CD4-positive, alpha-beta memory T cell (primary cell): Measurements from ENCODE around the gene GRK6. TPM values are rescaled to one million over a fixed set of nuclear protein-coding genes. Genes with fewer than 3 reads are reported as not detected.

Source experiments
- CTCF ChIA-PET: fragments of 350-600 bp; sonication (Branson Sonifier 250); formaldehyde crosslinking; loops from one replicate; lab custom pipeline; 2021; ENCODE audit warnings: inconsistent platforms; ENCODE audit not compliant: partially characterized antibody; lab: Charles Lee
- POLR2A ChIA-PET: fragments of 350-600 bp; sonication (Branson Sonifier 250); formaldehyde crosslinking; loops from one replicate; lab custom pipeline; 2021; ENCODE audit not compliant: partially characterized antibody; lab: Charles Lee
- DNase-seq, 5 donors: peaks; one replicate each; pipeline versions ENCODE4 v3.0.0 to v3.0.0-alpha.2; 2020 to 2022; ENCODE audit warnings: mixed read lengths in 1 of 5
- H3K27ac ChIP-seq: one replicate; pipeline ENCODE4 v1.7.0; 2013; ENCODE audit warnings: low read depth, low read length
- H3K27me3 ChIP-seq: 2 replicates; pipeline ENCODE4 v1.7.0; 2013; ENCODE audit warnings: mild to moderate bottlenecking, low read length, moderate library complexity; ENCODE audit not compliant: insufficient read depth
- H3K36me3 ChIP-seq: 2 replicates; pipeline ENCODE4 v1.7.0; 2013; ENCODE audit warnings: mild to moderate bottlenecking, low read length, moderate library complexity; ENCODE audit not compliant: insufficient read depth
- H3K4me1 ChIP-seq: 2 replicates; pipeline ENCODE4 v1.7.0; 2013; ENCODE audit warnings: mild to moderate bottlenecking, low read length, moderate library complexity; ENCODE audit not compliant: insufficient read depth
- H3K4me3 ChIP-seq, 2 donors: one replicate each; pipeline ENCODE4 v1.7.0; 2013; ENCODE audit warnings: low read length in 2 of 2, mild to moderate bottlenecking in 1 of 2
- H3K9me3 ChIP-seq, 2 donors: one replicate each; pipeline ENCODE4 v1.7.0; 2013; ENCODE audit warnings: low read length in 2 of 2, control low read depth in 1 of 2; ENCODE audit not compliant: control insufficient read depth in 1 of 2
- H3K27ac Mint-ChIP-seq, 7 donors: one replicate each; pipeline ENCODE4 v1.8.0; 2020 to 2021; ENCODE audit warnings: mixed read lengths in 7 of 7, mild to moderate bottlenecking in 6 of 7, inconsistent platforms in 3 of 7, moderate library complexity in 3 of 7
- H3K27me3 Mint-ChIP-seq, 2 donors: one replicate each; pipeline ENCODE4 v1.8.0; 2020 to 2021; ENCODE audit warnings: mixed read lengths in 2 of 2
- H3K36me3 Mint-ChIP-seq, 2 donors: one replicate each; pipeline ENCODE4 v1.8.0; 2020 to 2021; ENCODE audit warnings: mixed read lengths in 2 of 2, inconsistent platforms in 1 of 2, mild to moderate bottlenecking in 1 of 2
- H3K4me1 Mint-ChIP-seq, 4 donors: one replicate each; pipeline ENCODE4 v1.8.0; 2020 to 2021; ENCODE audit warnings: mixed read lengths in 4 of 4, mild to moderate bottlenecking in 1 of 4
- H3K4me3 Mint-ChIP-seq, 8 donors: one replicate each; pipeline ENCODE4 v1.8.0; 2020 to 2021; ENCODE audit warnings: mixed read lengths in 8 of 8, mild to moderate bottlenecking in 7 of 8, moderate library complexity in 6 of 8, inconsistent platforms in 3 of 8
- H3K9me3 Mint-ChIP-seq, 8 donors: one replicate each; pipeline ENCODE4 v1.8.0; 2020 to 2021; ENCODE audit warnings: mixed read lengths in 8 of 8, mild to moderate bottlenecking in 5 of 8, inconsistent platforms in 3 of 8, moderate library complexity in 1 of 8
- intact Hi-C: fragments of 100-400 bp; cut with micrococcal nuclease; formaldehyde crosslinking; loops from one replicate; pipeline ENCODE4 v1.15.1; 2023
- polyA plus RNA-seq, 2 donors: library from polyadenylated mRNA; unstranded; fragments of 300-500 nt; fragmentation: Illumina TruSeq; gene quantifications; one replicate each; pipeline ENCODE4 v1.2.3, GENCODE V29; 2021
- total RNA-seq, 2 experiments: library from RNA; stranded (reverse); gene quantifications; one replicate each; pipeline ENCODE4 v1.2.3, GENCODE V29; 2021

Gene GRK6
- total and polyA plus RNA-seq, 4 experiments from 2014 or later: 72.4 to 203 (median 190) TPM

DNA sequence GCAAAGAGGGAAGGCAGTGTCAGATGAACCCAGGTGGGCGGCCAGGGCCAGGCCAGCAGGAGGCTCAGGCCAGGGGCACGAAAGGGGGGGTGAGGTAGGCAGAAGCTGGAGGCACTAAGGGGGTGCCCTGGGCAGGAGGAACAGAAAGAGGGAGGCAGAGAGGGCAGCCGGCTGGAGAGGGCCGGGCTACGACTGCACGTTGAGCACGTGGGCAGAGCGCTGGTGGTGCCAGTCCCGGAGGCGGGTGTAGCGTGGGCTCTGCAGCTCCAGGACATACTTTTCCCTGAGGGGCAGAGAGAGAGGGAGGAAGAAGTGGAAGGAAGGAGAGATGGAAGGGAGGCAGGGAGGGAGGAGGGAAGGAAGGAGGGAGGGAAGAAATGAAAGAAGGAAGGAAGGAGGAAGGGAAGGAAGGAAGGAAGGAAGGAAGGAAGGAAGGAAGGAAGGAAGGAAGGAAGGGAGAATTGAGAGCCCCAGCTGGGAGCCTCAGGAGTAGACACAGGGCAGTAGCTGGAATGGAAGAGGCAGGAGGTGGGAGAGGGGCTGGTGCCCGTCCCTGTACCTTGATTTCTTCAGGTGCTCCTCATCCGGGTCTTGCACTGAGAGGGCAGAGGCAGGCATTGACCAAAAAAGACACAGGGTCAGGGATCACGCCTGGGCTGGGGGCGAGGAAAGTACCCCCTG lies 64.0 kb downstream of the GRK6 start:
- H3K4me3 ChIP-seq: no peak overlapping the region
- intact Hi-C loops: no loop called here
- Mint-ChIP-seq H3K36me3 (peaks cover 0 to 5% of the 10 kb centered on the region in 2 donors), H3K27ac (peak overlapping the region in 1 of 7 donors; percentile 29), H3K4me1 (peaks cover 0 to 3% (median 0%) of the 10 kb centered on the region in 4 donors), H3K4me3 (no peak overlapping the region), H3K9me3 (peaks cover 0 to 2% (median 0%) of the 10 kb centered on the region in 8 donors), H3K27me3 (no peaks in the 10 kb centered on the region)
- H3K36me3 ChIP-seq: no peaks in the 10 kb centered on the region
- H3K4me1 ChIP-seq: peaks cover 6% of the 10 kb centered on the region
- no peaks in the 10 kb centered on the region for H3K27me3 ChIP-seq
- ChIA-PET POLR2A (no interaction called here), CTCF (no interaction called here)
- H3K9me3 ChIP-seq: no peaks in the 10 kb centered on the region
- DNase-seq: no peak
- H3K27ac ChIP-seq: no peak overlapping the region

DNA sequence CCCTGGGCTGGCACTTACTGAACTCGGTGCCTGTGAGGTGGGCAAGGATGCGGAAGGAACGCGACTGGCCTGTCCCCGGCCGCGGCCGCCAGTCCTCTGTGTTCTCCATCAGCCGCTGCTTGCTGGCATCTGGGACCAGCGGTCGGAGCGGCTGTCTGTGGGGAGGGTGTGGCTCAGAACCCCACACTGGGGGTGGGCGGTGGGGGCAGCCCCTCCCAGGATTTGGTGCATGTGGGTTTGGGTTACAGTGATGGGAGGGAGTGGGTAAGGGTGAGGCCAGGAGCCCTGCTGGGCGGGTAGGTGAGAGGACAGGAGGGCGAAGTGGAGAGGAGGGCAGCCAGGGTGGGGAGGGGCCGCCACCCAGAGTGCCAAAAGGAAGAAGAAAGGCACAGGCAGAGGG lies 64.5 kb downstream of the GRK6 start:
- POLR2A ChIA-PET: no interaction called here

DNA sequence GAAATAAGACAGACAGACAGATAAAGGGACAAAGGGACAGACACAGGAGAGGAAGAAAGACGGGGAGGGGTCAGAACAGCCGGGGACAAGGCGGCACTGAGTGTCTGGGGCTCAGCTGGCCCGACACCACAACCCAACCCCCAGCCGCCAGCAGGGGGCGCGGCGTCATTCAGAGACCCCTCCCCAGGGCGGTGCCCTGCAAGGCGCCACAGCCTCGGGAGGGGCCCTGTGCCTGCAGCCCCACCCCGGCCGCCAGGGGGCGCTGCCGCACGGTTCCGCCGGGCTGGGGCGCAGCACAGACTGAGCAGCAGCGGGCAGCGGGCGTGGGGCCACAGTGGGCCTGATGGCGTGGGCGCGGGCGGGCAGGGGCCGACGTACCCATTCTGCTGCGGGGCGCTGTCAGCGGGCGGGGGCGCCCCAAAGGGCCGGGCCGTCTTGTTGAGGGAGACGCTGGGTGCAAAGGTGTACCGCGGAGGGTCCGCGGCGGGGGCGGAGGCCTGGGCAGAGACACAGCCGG lies 65.0 kb downstream of the GRK6 start:
- peaks cover 0 to 9% (median 5%) of the 10 kb centered on the region in 4 donors for H3K4me1 Mint-ChIP-seq
- H3K36me3 ChIP-seq: no peaks in the 10 kb centered on the region
- no peaks in the 10 kb centered on the region for H3K27me3 Mint-ChIP-seq
- peaks cover 0 to 5% of the 10 kb centered on the region in 2 donors for H3K36me3 Mint-ChIP-seq
- CTCF ChIA-PET: no interaction called here
- POLR2A ChIA-PET: no interaction called here
- no peak overlapping the region for H3K4me3 Mint-ChIP-seq
- peak in 1 of 5 donors; percentile 22 for DNase-seq
- H3K27ac Mint-ChIP-seq: no peak overlapping the region
- H3K4me1 ChIP-seq: peaks cover 6% of the 10 kb centered on the region
- H3K9me3 ChIP-seq: no peaks in the 10 kb centered on the region
- H3K27ac ChIP-seq: no peak overlapping the region
- H3K27me3 ChIP-seq: no peaks in the 10 kb centered on the region
- no peak overlapping the region for H3K4me3 ChIP-seq
- intact Hi-C loops: no loop called here
- peaks cover 0 to 2% (median 0%) of the 10 kb centered on the region in 8 donors for H3K9me3 Mint-ChIP-seq

More for the DNA sequence above, 64.5 kb downstream of the GRK6 start:
- CTCF ChIA-PET: no interaction called here
- intact Hi-C loops: no loop called here
- H3K27me3 Mint-ChIP-seq: no peaks in the 10 kb centered on the region
- H3K27ac ChIP-seq: no peak overlapping the region
- no peaks in the 10 kb centered on the region for H3K27me3 ChIP-seq
- peaks cover 6% of the 10 kb centered on the region for H3K4me1 ChIP-seq
- no peak overlapping the region for H3K4me3 Mint-ChIP-seq
- no peaks in the 10 kb centered on the region for H3K36me3 ChIP-seq
- peaks cover 0 to 5% (median 3%) of the 10 kb centered on the region in 4 donors for H3K4me1 Mint-ChIP-seq
- no peak overlapping the region for H3K27ac Mint-ChIP-seq
- DNase-seq: no peak
- H3K9me3 ChIP-seq: no peaks in the 10 kb centered on the region
- H3K36me3 Mint-ChIP-seq: peaks cover 0 to 5% of the 10 kb centered on the region in 2 donors
- peaks cover 0 to 2% (median 0%) of the 10 kb centered on the region in 8 donors for H3K9me3 Mint-ChIP-seq
- no peak overlapping the region for H3K4me3 ChIP-seq

DNA sequence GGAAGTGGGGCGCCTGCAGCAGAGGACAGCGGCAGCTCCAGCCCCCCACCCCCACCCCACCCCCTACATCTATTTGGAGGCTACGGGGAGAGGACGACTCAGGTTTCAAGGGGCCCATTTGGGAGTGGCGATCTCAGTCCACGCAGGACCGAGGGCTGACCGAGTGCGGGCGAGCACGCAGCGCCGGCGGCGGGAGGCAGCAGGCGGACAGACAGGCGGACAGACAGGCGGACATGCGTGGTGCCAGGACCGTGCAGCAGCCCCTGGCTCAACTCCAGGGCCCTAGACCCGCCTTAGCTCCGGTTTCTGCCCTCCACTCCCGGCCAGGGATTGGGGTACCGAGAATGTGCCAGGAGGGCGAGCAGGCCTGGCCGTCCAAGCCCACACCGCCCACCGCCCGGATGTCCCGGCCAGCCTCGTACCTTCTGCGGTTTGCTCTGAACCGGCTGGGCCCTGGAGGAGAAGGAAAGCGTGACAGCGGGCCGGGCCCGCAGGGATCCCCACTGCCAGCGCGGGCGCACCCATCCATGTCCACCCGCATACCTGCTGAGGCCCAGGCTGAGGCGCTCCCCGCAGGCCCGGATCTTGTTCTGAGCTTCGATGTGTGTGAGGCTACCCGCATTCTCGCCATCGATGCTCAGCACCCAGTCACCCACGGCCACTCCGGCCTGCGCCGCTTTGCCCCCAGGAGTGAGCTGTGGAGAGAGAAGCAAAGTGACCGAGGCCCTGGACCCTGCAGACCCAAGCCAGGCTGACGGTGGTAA lies 65.7 kb downstream of the GRK6 start:
- Mint-ChIP-seq H3K4me1 (peaks cover 0 to 9% (median 5%) of the 10 kb centered on the region in 4 donors), H3K36me3 (peaks cover 0 to 3% of the 10 kb centered on the region in 2 donors), H3K27ac (no peak overlapping the region), H3K9me3 (peaks cover 0 to 2% (median 0%) of the 10 kb centered on the region in 8 donors), H3K4me3 (no peak overlapping the region), H3K27me3 (no peaks in the 10 kb centered on the region)
- Histone ChIP-seq H3K4me1 (peaks cover 6% of the 10 kb centered on the region), H3K9me3 (no peaks in the 10 kb centered on the region), H3K4me3 (no peak overlapping the region), H3K36me3 (no peaks in the 10 kb centered on the region), H3K27me3 (no peaks in the 10 kb centered on the region), H3K27ac (no peak overlapping the region)
- POLR2A ChIA-PET: interaction anchor here (1.2 kb wide), 1 partner anchor 712 kb away, joined by 3 read pairs; the partner anchor contains the start of gene HNRNPAB
- DNase-seq: no peak
- CTCF ChIA-PET: interaction anchor here (1.0 to 2.4 kb wide), 7 partner anchors 9 to 103 kb away, joined by 3 to 10 read pairs (median 5); no protein-coding TSS in a partner anchor
- intact Hi-C loops: no loop called here

Other genes starting within 250 kb of the GRK6 start
- gene RAB24, start 123.0 kb upstream of the GRK6 start, total RNA-seq: 10 to 100 TPM; 19.8 to 20.5 TPM
- gene RAB24, start 123.0 kb upstream of the GRK6 start, polyA plus RNA-seq: 10 to 100 TPM; 13.3 to 16.0 TPM
- 10 to 100 TPM; 70.9 to 72.1 TPM for gene PRELID1, start 122.9 kb upstream of the GRK6 start, total RNA-seq
- gene PRELID1, start 122.9 kb upstream of the GRK6 start, polyA plus RNA-seq: 100 to 1,000 TPM; 209 to 229 TPM
- 10 to 100 TPM; 17.3 TPM for gene MXD3, start 114.8 kb upstream of the GRK6 start, total RNA-seq
- gene MXD3, start 114.8 kb upstream of the GRK6 start, polyA plus RNA-seq: 1 to 10 TPM in 1 of 2 donors, under 1 TPM in 1; 0.28 to 1.2 TPM
- 100 to 1,000 TPM; 114 to 123 TPM for gene LMAN2, start 75.0 kb upstream of the GRK6 start, total RNA-seq
- gene LMAN2, start 75.0 kb upstream of the GRK6 start, polyA plus RNA-seq: 100 to 1,000 TPM; 223 to 322 TPM
- 100 to 1,000 TPM; 167 to 168 TPM for gene RGS14, start 68.8 kb upstream of the GRK6 start, total RNA-seq
- 10 to 100 TPM; 62.3 to 96.7 TPM for gene RGS14, start 68.8 kb upstream of the GRK6 start, polyA plus RNA-seq
- under 1 TPM in 1 of 2 experiments, not detected in 1; 0.11 TPM for gene SLC34A1, start 42.2 kb upstream of the GRK6 start, total RNA-seq
- not detected for gene SLC34A1, start 42.2 kb upstream of the GRK6 start, polyA plus RNA-seq
- not detected for gene PFN3, start 26.0 kb upstream of the GRK6 start, total RNA-seq
- gene PFN3, start 26.0 kb upstream of the GRK6 start, polyA plus RNA-seq: not detected
- not detected for gene F12, start 17.1 kb upstream of the GRK6 start, total RNA-seq
- gene F12, start 17.1 kb upstream of the GRK6 start, polyA plus RNA-seq: 1 to 10 TPM; 2.0 to 2.4 TPM
- 1 to 10 TPM; 5.2 to 7.2 TPM for gene PRR7, start 20.1 kb downstream of the GRK6 start, total RNA-seq
- gene PRR7, start 20.1 kb downstream of the GRK6 start, polyA plus RNA-seq: 10 to 100 TPM; 14.3 to 17.8 TPM
- gene DBN1, start 47.0 kb downstream of the GRK6 start, total RNA-seq: 1 to 10 TPM in 1 of 2 experiments, under 1 TPM in 1; 0.99 to 1.2 TPM
- under 1 TPM in 1 of 2 donors, not detected in 1; 0.49 TPM for gene DBN1, start 47.0 kb downstream of the GRK6 start, polyA plus RNA-seq
- 1 to 10 TPM; 5.8 to 7.3 TPM for gene PDLIM7, start 70.9 kb downstream of the GRK6 start, total RNA-seq
- 1 to 10 TPM; 3.3 to 3.5 TPM for gene PDLIM7, start 70.9 kb downstream of the GRK6 start, polyA plus RNA-seq
- 1 to 10 TPM; 3.7 to 3.9 TPM for gene DOK3, start 83.2 kb downstream of the GRK6 start, total RNA-seq
- under 1 TPM in 1 of 2 donors, not detected in 1; 0.69 TPM for gene DOK3, start 83.2 kb downstream of the GRK6 start, polyA plus RNA-seq
- 10 to 100 TPM; 72.9 to 80.3 TPM for gene DDX41, start 90.3 kb downstream of the GRK6 start, total RNA-seq
- 10 to 100 TPM; 47.6 to 51.2 TPM for gene DDX41, start 90.3 kb downstream of the GRK6 start, polyA plus RNA-seq
- 100 to 1,000 TPM; 233 to 252 TPM for gene FAM193B, start 127.9 kb downstream of the GRK6 start, total RNA-seq
- gene FAM193B, start 127.9 kb downstream of the GRK6 start, polyA plus RNA-seq: 1 to 10 TPM; 1.9 to 7.0 TPM
- 10 to 100 TPM; 93.7 to 95.8 TPM for gene TMED9, start 165.5 kb downstream of the GRK6 start, total RNA-seq
- 100 to 1,000 TPM; 123 to 133 TPM for gene TMED9, start 165.5 kb downstream of the GRK6 start, polyA plus RNA-seq
- gene B4GALT7, start 173.5 kb downstream of the GRK6 start, total RNA-seq: 10 to 100 TPM; 45.3 to 47.9 TPM
- 10 to 100 TPM; 23.3 to 23.6 TPM for gene B4GALT7, start 173.5 kb downstream of the GRK6 start, polyA plus RNA-seq